SK-N-SH (cell line): ENCODE data around the gene COL5A1. TPM values are rescaled to one million over a fixed set of nuclear protein-coding genes. Genes with fewer than 3 reads are reported as not detected.

Experiments used
- CTCF ChIA-PET: fragments of 300-600, 350-600 bp; formaldehyde crosslinking; extraction: SDS; loops from one replicate; lab custom pipeline; 2021; lab: Yijun Ruan, JAX
- POLR2A ChIA-PET: fragments of 350-600 bp; sonication (Branson Sonifier 250); formaldehyde crosslinking; extraction: SDS; loops from one replicate; lab custom pipeline; 2020; ENCODE audit warnings: antibody characterized with exemption, inconsistent platforms; lab: Yijun Ruan, JAX
- DNase-seq: peaks from one replicate; pipeline ENCODE4 v3.0.0; 2012
- H2AFZ ChIP-seq: fragments of 200-600 bp; sonication (generic); 2 replicates; pipeline ENCODE4 v1.8.1; 2016; ENCODE audit warnings: antibody characterized with exemption, mild to moderate bottlenecking, low read depth
- H3F3A ChIP-seq: fragments of 200-600 bp; sonication (generic); replicated peaks from 2 replicates; pipeline ENCODE3; 2016; ENCODE audit warnings: antibody characterized with exemption, mild to moderate bottlenecking; ENCODE audit not compliant: insufficient read depth
- H3K27ac ChIP-seq, 2 experiments: fragments of 200-500 bp in 1 of 2; fragments of 200-600 bp in 1 of 2; sonication (Bioruptor generic) in 1 of 2; sonication (generic), shearing (Covaris generic) in 1 of 2; 2 replicates each; pipeline versions ENCODE4 v1.5.1 to v1.6.1; 2014 to 2016; ENCODE audit warnings: low read depth in 2 of 2, inconsistent platforms in 1 of 2, low read length in 1 of 2, mild to moderate bottlenecking in 1 of 2, mixed read lengths in 1 of 2
- H3K27me3 ChIP-seq: fragments of 200-600 bp; sonication (generic), shearing (Covaris generic); 2 replicates; pipeline ENCODE4 v1.6.1; 2016; ENCODE audit warnings: mixed run types; ENCODE audit not compliant: insufficient read depth
- H3K36me3 ChIP-seq, 2 experiments: fragments of 200-500 bp in 1 of 2; fragments of 200-600 bp in 1 of 2; sonication (Bioruptor generic) in 1 of 2; sonication (generic) in 1 of 2; replicated peaks in 1 of 2; 2 replicates each; pipeline versions ENCODE3 to v1.5.1; 2014 to 2016; ENCODE audit warnings: low read length in 1 of 2, mild to moderate bottlenecking in 1 of 2; ENCODE audit not compliant: insufficient read depth in 2 of 2, control insufficient read depth in 1 of 2
- H3K4me1 ChIP-seq, 2 experiments: fragments of 200-500 bp in 1 of 2; fragments of 200-600 bp in 1 of 2; sonication (Bioruptor generic) in 1 of 2; sonication (generic), shearing (Covaris generic) in 1 of 2; 2 replicates each; pipeline versions ENCODE4 v1.5.1 to v1.6.1; 2014 to 2016; ENCODE audit warnings: low read depth in 1 of 2, low read length in 1 of 2, mixed run types in 1 of 2; ENCODE audit not compliant: insufficient read depth in 2 of 2, control insufficient read depth in 1 of 2
- H3K4me2 ChIP-seq: fragments of 200-600 bp; sonication (generic), shearing (Covaris generic); 2 replicates; pipeline ENCODE4 v1.6.1; 2017; ENCODE audit warnings: mixed run types
- H3K4me3 ChIP-seq, 2 experiments: fragments of 200-500 bp in 1 of 2; fragments of 200-600 bp in 1 of 2; sonication (Bioruptor generic) in 1 of 2; sonication (generic), shearing (Covaris generic) in 1 of 2; 2 replicates each; pipeline versions ENCODE4 v1.5.1 to v1.8.1; 2014 to 2016; ENCODE audit warnings: low read depth in 2 of 2, inconsistent platforms in 1 of 2, low read length in 1 of 2, mild to moderate bottlenecking in 1 of 2, mixed read lengths in 1 of 2, moderate library complexity in 1 of 2
- H3K79me2 ChIP-seq: fragments of 200-600 bp; sonication (generic); 2 replicates; pipeline ENCODE4 v1.8.1; 2017; ENCODE audit warnings: mild to moderate bottlenecking; ENCODE audit not compliant: insufficient read depth
- H3K9ac ChIP-seq: fragments of 200-600 bp; sonication (generic); 2 replicates; pipeline ENCODE4 v1.6.1; 2017; ENCODE audit warnings: mixed run types
- H3K9me2 ChIP-seq: fragments of 200-600 bp; sonication (generic); 2 replicates; pipeline ENCODE4 v1.6.1; 2017; ENCODE audit warnings: mixed run types
- H3K9me3 ChIP-seq: fragments of 200-600 bp; sonication (generic); 2 replicates; pipeline ENCODE4 v1.6.1; 2017; ENCODE audit warnings: mixed run types, mild to moderate bottlenecking, moderate library complexity
- H4K20me1 ChIP-seq: fragments of 200-600 bp; sonication (generic); 2 replicates; pipeline ENCODE4 v1.6.1; 2017; ENCODE audit warnings: mild to moderate bottlenecking, mixed run types; ENCODE audit not compliant: insufficient read depth
- CHD2 ChIP-seq: fragments of 150-350 bp; IDR thresholded peaks from 2 replicates; pipeline ENCODE4 v1.6.1; 2018; ENCODE audit warnings: low read length; ENCODE audit not compliant: partially characterized antibody
- GABPA ChIP-seq: IDR thresholded peaks from 2 replicates; pipeline ENCODE4 v1.4.0; 2012; ENCODE audit warnings: low read depth, mild to moderate bottlenecking
- GATA2 ChIP-seq: sonication (generic); formaldehyde crosslinking; IDR thresholded peaks from 2 replicates; pipeline ENCODE4 v1.5.0; 2020; ENCODE audit warnings: mild to moderate bottlenecking, missing genetic modification reagents
- MEF2A ChIP-seq: IDR thresholded peaks from 2 replicates; pipeline ENCODE4 v1.4.0; 2012; ENCODE audit warnings: low read depth, borderline replicate concordance
- NRF1 ChIP-seq: IDR thresholded peaks from 2 replicates; pipeline ENCODE4 v1.6.1; 2012; ENCODE audit warnings: low read depth, mild to moderate bottlenecking, low read length
- RAD21 ChIP-seq: IDR thresholded peaks from 2 replicates; pipeline ENCODE4 v1.6.1; 2012; ENCODE audit warnings: mild to moderate bottlenecking, low read length
- RFX5 ChIP-seq: IDR thresholded peaks from 2 replicates; pipeline ENCODE4 v1.6.1; 2012; ENCODE audit warnings: mild to moderate bottlenecking, improper control_type of control experiment, low read length
- RXRA ChIP-seq: IDR thresholded peaks from 2 replicates; pipeline ENCODE4 v1.4.0; 2012; ENCODE audit warnings: low read depth, mild to moderate bottlenecking, borderline replicate concordance
- SIN3A ChIP-seq: IDR thresholded peaks from 2 replicates; pipeline ENCODE4 v1.6.1; 2012; ENCODE audit warnings: low read depth, mild to moderate bottlenecking, low read length, moderate library complexity, borderline replicate concordance
- TEAD4 ChIP-seq: IDR thresholded peaks from 2 replicates; pipeline ENCODE4 v1.4.0; 2012; ENCODE audit warnings: mild to moderate bottlenecking, borderline replicate concordance; ENCODE audit not compliant: insufficient read depth
- YY1 ChIP-seq: IDR thresholded peaks from 2 replicates; pipeline ENCODE4 v1.4.0; 2012; ENCODE audit warnings: low read depth, mild to moderate bottlenecking
- WGBS: methylation state at CpG from one replicate; pipeline ENCODE4 v1.1.6; 2017; ENCODE audit warnings: low lambda C conversion rate; 5-methylcytosine and 5-hydroxymethylcytosine counted together
- polyA plus RNA-seq, 3 experiments: library from polyadenylated mRNA; depleted of rRNA; stranded (reverse); fragments of >200 nt; gene quantifications; 2 replicates each; pipeline ENCODE4 v1.2.3, GENCODE V29; 2012
- TF ChIP-seq, protein P1 (sequence below): IDR thresholded peaks from 2 replicates; pipeline ENCODE4 v1.4.0; 2012; ENCODE audit warnings: low read depth
- TF ChIP-seq, protein P2 (sequence below): fragments of 200-600 bp; sonication (generic); IDR thresholded peaks from 2 replicates; pipeline ENCODE4 v1.6.1; 2017; ENCODE audit warnings: antibody characterized with exemption, mild to moderate bottlenecking, moderate library complexity
- TF ChIP-seq, protein P3 (sequence below): IDR thresholded peaks from 2 replicates; pipeline ENCODE4 v1.4.0; 2012; ENCODE audit warnings: low read depth, borderline replicate concordance
- TF ChIP-seq, protein P4 (sequence below): fragments of 150-350 bp; IDR thresholded peaks from 2 replicates; pipeline ENCODE4 v1.6.1; 2017; ENCODE audit warnings: antibody characterized with exemption, low read length, low read depth, borderline replicate concordance
- TF ChIP-seq, protein P5 (sequence below): fragments of 150-350 bp; IDR thresholded peaks from 2 replicates; pipeline ENCODE4 v1.6.1; 2016; ENCODE audit warnings: mild to moderate bottlenecking, low read depth, low read length
- TF ChIP-seq, protein P6 (sequence below): IDR thresholded peaks from 2 replicates; pipeline ENCODE4; 2012

The COL5A1 gene
- polyA plus RNA-seq, 1 of the 3 experiments (the other 2 are of a cell fraction) = 73.8 TPM

DNA sequence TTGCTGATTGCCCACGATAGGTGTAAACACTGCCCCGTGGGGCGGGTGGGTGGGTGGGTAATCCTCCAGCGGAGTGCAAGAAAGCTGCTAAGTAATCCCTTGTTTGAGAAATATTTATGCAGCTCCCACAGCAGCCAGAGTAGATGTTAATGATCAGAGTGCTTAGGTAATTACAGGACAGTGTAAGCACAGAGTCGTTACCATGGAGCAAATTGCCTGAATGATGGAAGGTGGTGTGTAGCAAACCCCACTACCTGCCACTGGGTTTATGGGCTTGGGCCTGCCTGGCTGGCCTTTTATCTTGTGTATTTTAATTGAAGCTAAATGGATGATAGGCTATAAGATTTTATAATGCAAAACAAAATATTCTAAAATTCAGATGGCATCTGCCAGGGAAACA lies 110.0 kb downstream of the COL5A1 start:
- Histone ChIP-seq H3K9ac (no peak overlapping the region), H3K9me2 (no peaks in the 10 kb centered on the region), H3K27ac (no peak overlapping the region), H3K4me2 (no peak overlapping the region), H2AFZ (no peak overlapping the region), H3K4me3 (no peak overlapping the region), H3K79me2 (peaks cover 65% of the 10 kb centered on the region; the same call in 1 of the 2 replicates), H3K4me1 (no peaks in the 10 kb centered on the region), H3K27me3 (no peaks in the 10 kb centered on the region), H4K20me1 (peaks cover 82% of the 10 kb centered on the region), H3K36me3 (peaks cover 49 to 53% of the 10 kb centered on the region in 2 experiments), H3K9me3 (no peaks in the 10 kb centered on the region), H3F3A (peaks cover 57% of the 10 kb centered on the region)
- CTCF ChIA-PET = interaction anchor here (0.7 to 3.1 kb wide), 4 partner anchors 12 to 302 kb away, joined by 3 to 21 read pairs (median 4); no protein-coding TSS in a partner anchor
- DNase-seq = no peak
- TF ChIP-seq CHD2 = no peak
- no peak for TF ChIP-seq SIN3A
- TF ChIP-seq GATA2 = no peak
- TF ChIP-seq, protein P1, sequence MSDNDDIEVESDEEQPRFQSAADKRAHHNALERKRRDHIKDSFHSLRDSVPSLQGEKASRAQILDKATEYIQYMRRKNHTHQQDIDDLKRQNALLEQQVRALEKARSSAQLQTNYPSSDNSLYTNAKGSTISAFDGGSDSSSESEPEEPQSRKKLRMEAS = no peak
- TF ChIP-seq RXRA = no peak
- no peak for TF ChIP-seq GABPA
- POLR2A ChIA-PET = no interaction called here
- WGBS = 96% methylated on average over 5 of the region's 5 CpGs

DNA sequence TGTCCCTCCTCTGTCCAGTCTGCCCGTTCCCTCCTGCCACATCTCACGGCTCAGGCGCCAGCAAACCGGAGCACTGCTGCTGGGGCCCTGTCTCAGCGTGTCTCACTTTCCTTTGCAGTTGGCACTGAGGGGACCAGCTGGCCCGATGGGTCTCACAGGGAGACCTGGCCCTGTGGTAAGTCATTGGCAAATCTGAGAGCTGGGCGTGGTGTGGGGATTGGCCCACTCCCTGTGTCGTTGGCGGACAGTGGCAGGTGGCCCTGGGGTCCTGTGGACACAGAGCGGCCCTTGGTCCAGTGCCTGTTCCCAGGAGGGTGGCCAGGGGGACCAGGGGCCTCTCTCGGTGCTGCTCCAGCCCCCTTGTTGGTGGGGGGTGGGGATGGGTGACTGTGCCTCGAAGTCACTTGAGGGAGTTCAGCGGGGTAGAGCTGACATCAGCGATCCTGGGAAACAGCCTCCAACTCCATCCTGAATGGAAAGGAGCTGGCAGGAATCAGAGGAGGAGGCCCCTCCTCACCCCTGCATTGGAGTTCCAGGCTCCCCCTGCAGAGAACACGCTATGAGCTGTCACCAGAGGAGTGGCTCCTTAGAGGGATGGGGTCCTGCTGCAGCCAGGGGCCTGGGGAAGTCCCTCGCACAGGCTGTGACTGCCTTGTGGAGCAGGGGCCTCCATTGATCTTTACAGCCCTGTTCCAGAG lies 111.0 kb downstream of the COL5A1 start:
- Histone ChIP-seq H3K36me3 (peaks cover 43 to 47% of the 10 kb centered on the region in 2 experiments), H3K9me3 (no peaks in the 10 kb centered on the region), H3K27me3 (no peaks in the 10 kb centered on the region), H3K4me3 (no peak overlapping the region), H2AFZ (no peak overlapping the region), H3F3A (peaks cover 55% of the 10 kb centered on the region), H3K27ac (no peak overlapping the region), H3K4me1 (no peaks in the 10 kb centered on the region), H3K79me2 (peaks cover 64% of the 10 kb centered on the region; the same call in 1 of the 2 replicates), H3K9me2 (no peaks in the 10 kb centered on the region), H4K20me1 (peaks cover 77% of the 10 kb centered on the region; the same call in 1 of the 2 replicates), H3K4me2 (no peak overlapping the region), H3K9ac (no peak overlapping the region)
- DNase-seq = no peak
- TF ChIP-seq, protein P2, sequence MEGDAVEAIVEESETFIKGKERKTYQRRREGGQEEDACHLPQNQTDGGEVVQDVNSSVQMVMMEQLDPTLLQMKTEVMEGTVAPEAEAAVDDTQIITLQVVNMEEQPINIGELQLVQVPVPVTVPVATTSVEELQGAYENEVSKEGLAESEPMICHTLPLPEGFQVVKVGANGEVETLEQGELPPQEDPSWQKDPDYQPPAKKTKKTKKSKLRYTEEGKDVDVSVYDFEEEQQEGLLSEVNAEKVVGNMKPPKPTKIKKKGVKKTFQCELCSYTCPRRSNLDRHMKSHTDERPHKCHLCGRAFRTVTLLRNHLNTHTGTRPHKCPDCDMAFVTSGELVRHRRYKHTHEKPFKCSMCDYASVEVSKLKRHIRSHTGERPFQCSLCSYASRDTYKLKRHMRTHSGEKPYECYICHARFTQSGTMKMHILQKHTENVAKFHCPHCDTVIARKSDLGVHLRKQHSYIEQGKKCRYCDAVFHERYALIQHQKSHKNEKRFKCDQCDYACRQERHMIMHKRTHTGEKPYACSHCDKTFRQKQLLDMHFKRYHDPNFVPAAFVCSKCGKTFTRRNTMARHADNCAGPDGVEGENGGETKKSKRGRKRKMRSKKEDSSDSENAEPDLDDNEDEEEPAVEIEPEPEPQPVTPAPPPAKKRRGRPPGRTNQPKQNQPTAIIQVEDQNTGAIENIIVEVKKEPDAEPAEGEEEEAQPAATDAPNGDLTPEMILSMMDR = no peak
- TF ChIP-seq RAD21 (no peak), YY1 (no peak), MEF2A (no peak), TEAD4 (no peak), RFX5 (no peak), NRF1 (no peak)
- TF ChIP-seq, protein P3, sequence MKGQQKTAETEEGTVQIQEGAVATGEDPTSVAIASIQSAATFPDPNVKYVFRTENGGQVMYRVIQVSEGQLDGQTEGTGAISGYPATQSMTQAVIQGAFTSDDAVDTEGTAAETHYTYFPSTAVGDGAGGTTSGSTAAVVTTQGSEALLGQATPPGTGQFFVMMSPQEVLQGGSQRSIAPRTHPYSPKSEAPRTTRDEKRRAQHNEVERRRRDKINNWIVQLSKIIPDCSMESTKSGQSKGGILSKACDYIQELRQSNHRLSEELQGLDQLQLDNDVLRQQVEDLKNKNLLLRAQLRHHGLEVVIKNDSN = no peak
- TF ChIP-seq, protein P4, sequence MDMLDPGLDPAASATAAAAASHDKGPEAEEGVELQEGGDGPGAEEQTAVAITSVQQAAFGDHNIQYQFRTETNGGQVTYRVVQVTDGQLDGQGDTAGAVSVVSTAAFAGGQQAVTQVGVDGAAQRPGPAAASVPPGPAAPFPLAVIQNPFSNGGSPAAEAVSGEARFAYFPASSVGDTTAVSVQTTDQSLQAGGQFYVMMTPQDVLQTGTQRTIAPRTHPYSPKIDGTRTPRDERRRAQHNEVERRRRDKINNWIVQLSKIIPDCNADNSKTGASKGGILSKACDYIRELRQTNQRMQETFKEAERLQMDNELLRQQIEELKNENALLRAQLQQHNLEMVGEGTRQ = no peak
- TF ChIP-seq, protein P5, sequence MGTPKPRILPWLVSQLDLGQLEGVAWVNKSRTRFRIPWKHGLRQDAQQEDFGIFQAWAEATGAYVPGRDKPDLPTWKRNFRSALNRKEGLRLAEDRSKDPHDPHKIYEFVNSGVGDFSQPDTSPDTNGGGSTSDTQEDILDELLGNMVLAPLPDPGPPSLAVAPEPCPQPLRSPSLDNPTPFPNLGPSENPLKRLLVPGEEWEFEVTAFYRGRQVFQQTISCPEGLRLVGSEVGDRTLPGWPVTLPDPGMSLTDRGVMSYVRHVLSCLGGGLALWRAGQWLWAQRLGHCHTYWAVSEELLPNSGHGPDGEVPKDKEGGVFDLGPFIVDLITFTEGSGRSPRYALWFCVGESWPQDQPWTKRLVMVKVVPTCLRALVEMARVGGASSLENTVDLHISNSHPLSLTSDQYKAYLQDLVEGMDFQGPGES = no peak
- TF ChIP-seq, protein P6, sequence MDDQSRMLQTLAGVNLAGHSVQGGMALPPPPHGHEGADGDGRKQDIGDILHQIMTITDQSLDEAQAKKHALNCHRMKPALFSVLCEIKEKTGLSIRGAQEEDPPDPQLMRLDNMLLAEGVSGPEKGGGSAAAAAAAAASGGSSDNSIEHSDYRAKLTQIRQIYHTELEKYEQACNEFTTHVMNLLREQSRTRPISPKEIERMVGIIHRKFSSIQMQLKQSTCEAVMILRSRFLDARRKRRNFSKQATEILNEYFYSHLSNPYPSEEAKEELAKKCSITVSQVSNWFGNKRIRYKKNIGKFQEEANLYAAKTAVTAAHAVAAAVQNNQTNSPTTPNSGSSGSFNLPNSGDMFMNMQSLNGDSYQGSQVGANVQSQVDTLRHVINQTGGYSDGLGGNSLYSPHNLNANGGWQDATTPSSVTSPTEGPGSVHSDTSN = no peak
- POLR2A ChIA-PET = no interaction called here
- CTCF ChIA-PET = interaction anchor here (0.7 to 3.1 kb wide), 3 partner anchors 9 to 35 kb away, joined by 3 to 21 read pairs (median 3); no protein-coding TSS in a partner anchor
- WGBS = 93% methylated on average over 14 of the region's 16 CpGs
